K562 (cell line): ENCODE data around the gene TOM1. TPM values are rescaled to one million over a fixed set of nuclear protein-coding genes. Genes with fewer than 3 reads are reported as not detected.
A peak's percentile ranks its signal among the peaks of the same experiment; 100 is the strongest.

ENCODE experiments used
- ATAC-seq: fragments of 200-7000 bp; cut with Tn5 transposase; 3 replicates; pipeline ENCODE4 v1.9.1; 2020; ENCODE audit warnings: moderate library complexity
- BruUV-seq: library from RNA; stranded (reverse); fragments of 400-500 nt; replicated peaks from 2 replicates; lab custom pipeline; 2021; lab: Mats Ljungman, UMichigan
- CTCF ChIA-PET: fragments of 300-600 bp; formaldehyde crosslinking; extraction: SDS; loops from one replicate; lab custom pipeline; 2021; ENCODE audit warnings: low intra/inter-chr PET ratio; lab: Yijun Ruan, JAX
- POLR2A ChIA-PET: fragments of 300-600, 350-650 bp; sonication (Branson Sonifier 250); formaldehyde crosslinking; extraction: SDS; loops from one replicate; lab custom pipeline; 2021; ENCODE audit warnings: antibody characterized with exemption, inconsistent platforms; lab: Yijun Ruan, JAX
- DNase-seq, 4 experiments: peaks; one replicate each; pipeline versions ENCODE4 v3.0.0 to v3.0.0-alpha.2; 2011 to 2018; ENCODE audit warnings: low spot score in 3 of 4, mixed read lengths in 3 of 4; ENCODE audit errors: extremely low read depth in 1 of 4
- FAIRE-seq: peaks from 2 replicates; lab custom pipeline; 2011; peaks lifted over from hg19 to GRCh38; lab: Jason Lieb, UNC
- H2AFZ ChIP-seq: 2 replicates; pipeline ENCODE4 v1.6.0; 2011; ENCODE audit warnings: low read depth, low read length, control low read depth, inconsistent platforms
- H3K27ac ChIP-seq: fragments of 200-600 bp; 3 replicates; pipeline ENCODE4 v1.8.0; 2011; ENCODE audit warnings: low read depth, mild to moderate bottlenecking, control low read depth, inconsistent platforms, low read length, moderate library complexity, mixed read lengths; ENCODE audit errors: extremely low read depth
- H3K27me3 ChIP-seq, 2 experiments: fragments of 300-600 bp in 1 of 2; 2 replicates in 1 of 2; 3 replicates in 1 of 2; pipeline versions ENCODE4 v1.6.0 to v1.8.0; 2011; ENCODE audit warnings: inconsistent platforms in 2 of 2, low read length in 2 of 2, mild to moderate bottlenecking in 1 of 2, mixed read lengths in 1 of 2, moderate library complexity in 1 of 2; ENCODE audit not compliant: control insufficient read depth in 2 of 2, insufficient read depth in 2 of 2
- H3K36me3 ChIP-seq: fragments of 300-600 bp; 3 replicates; pipeline ENCODE4 v1.8.0; 2011; ENCODE audit warnings: mild to moderate bottlenecking, low read length, inconsistent platforms; ENCODE audit not compliant: control insufficient read depth, insufficient read depth
- H3K4me1 ChIP-seq, 2 experiments: fragments of 200-600 bp in 1 of 2; replicated peaks in 1 of 2; 2 replicates in 1 of 2; 3 replicates in 1 of 2; pipeline versions ENCODE4 v1.5.1 to v1.8.0; 2011; ENCODE audit warnings: inconsistent platforms in 2 of 2, low read length in 2 of 2, mild to moderate bottlenecking in 1 of 2, mixed read lengths in 1 of 2, moderate library complexity in 1 of 2; ENCODE audit not compliant: control insufficient read depth in 2 of 2, insufficient read depth in 2 of 2
- H3K4me2 ChIP-seq: 2 replicates; pipeline ENCODE4 v1.6.1; 2011; ENCODE audit warnings: low read length, control low read depth, inconsistent platforms, mixed read lengths; ENCODE audit not compliant: insufficient read depth
- H3K4me3 ChIP-seq: fragments of 200-600 bp; sonication (generic), shearing (Covaris generic); 2 replicates; pipeline ENCODE4 v1.5.1; 2016; ENCODE audit warnings: control low read depth, inconsistent platforms
- H3K79me2 ChIP-seq: fragments of 200-600 bp; 3 replicates; pipeline ENCODE4 v1.8.0; 2011; ENCODE audit warnings: low read length, inconsistent platforms; ENCODE audit not compliant: control insufficient read depth, insufficient read depth
- H3K9ac ChIP-seq, 2 experiments: 2 replicates each; pipeline versions ENCODE4 v1.6.0 to v1.6.1; 2011; ENCODE audit warnings: low read depth in 2 of 2, low read length in 2 of 2, control low read depth in 1 of 2, inconsistent platforms in 1 of 2, mild to moderate bottlenecking in 1 of 2, mixed read lengths in 1 of 2; ENCODE audit not compliant: insufficient read depth in 1 of 2
- H3K9me1 ChIP-seq: one replicate; pipeline ENCODE4 v1.6.0; 2011; ENCODE audit warnings: inconsistent platforms, mild to moderate bottlenecking, low read length, moderate library complexity; ENCODE audit not compliant: control insufficient read depth, insufficient read depth
- H3K9me3 ChIP-seq: replicated peaks from 2 replicates; pipeline ENCODE4 v1.5.1; 2011; ENCODE audit warnings: low read depth, low read length, inconsistent platforms; ENCODE audit not compliant: control insufficient read depth, insufficient read depth
- H4K20me1 ChIP-seq: replicated peaks from 2 replicates; pipeline ENCODE4 v1.6.1; 2011; ENCODE audit warnings: low read length, inconsistent platforms, mixed read lengths; ENCODE audit not compliant: control insufficient read depth, insufficient read depth
- BACH1 ChIP-seq: fragments of 200-800 bp; sonication (Bioruptor generic); IDR thresholded peaks from 2 replicates; pipeline ENCODE4 v1.6.1; 2016; ENCODE audit warnings: missing genetic modification characterization, missing compliant biosample characterization
- BCOR ChIP-seq: fragments of 450-650 bp; IDR thresholded peaks from 2 replicates; pipeline ENCODE4 v1.6.1; 2016
- E2F6 ChIP-seq, 2 experiments: IDR thresholded peaks; 2 replicates each; pipeline ENCODE4 v1.6.1; 2011; ENCODE audit warnings: borderline replicate concordance in 1 of 2, control low read depth in 1 of 2, low read depth in 1 of 2, low read length in 1 of 2, mild to moderate bottlenecking in 1 of 2, mixed read lengths in 1 of 2, moderate library complexity in 1 of 2; ENCODE audit not compliant: insufficient read depth in 1 of 2, insufficient read length in 1 of 2, poor library complexity in 1 of 2, severe bottlenecking in 1 of 2; ENCODE audit errors: extremely low read depth in 1 of 2
- FIP1L1 ChIP-seq: fragments of 200-400 bp; formaldehyde crosslinking; IDR thresholded peaks from 2 replicates; pipeline ENCODE4 v1.6.1; 2018; ENCODE audit warnings: mild to moderate bottlenecking, low read depth, low read length; ENCODE audit not compliant: poor library complexity, severe bottlenecking
- FOXJ3 ChIP-seq: sonication (generic); formaldehyde crosslinking; IDR thresholded peaks from 2 replicates; pipeline ENCODE4 v1.4.0; 2020; ENCODE audit warnings: mild to moderate bottlenecking, missing genetic modification reagents
- GABPB1 ChIP-seq: sonication (generic); formaldehyde crosslinking; IDR thresholded peaks from 2 replicates; pipeline ENCODE4 v1.8.0; 2022; ENCODE audit warnings: mild to moderate bottlenecking, missing genetic modification reagents
- HBP1 ChIP-seq: fragments of 450-650 bp; formaldehyde crosslinking; IDR thresholded peaks from 2 replicates; pipeline ENCODE4 v1.4.0; 2022; ENCODE audit warnings: missing genetic modification characterization
- MBD2 ChIP-seq: sonication (generic); IDR thresholded peaks from 2 replicates; pipeline ENCODE4 v1.6.1; 2016; ENCODE audit warnings: low read depth, borderline replicate concordance
- MECOM ChIP-seq: fragments of 250-450 bp; sonication (Bioruptor Pico); IDR thresholded peaks from 2 replicates; pipeline ENCODE4 v1.8.0; 2022; ENCODE audit warnings: inconsistent platforms
- NCOA1 ChIP-seq: fragments of 450-650 bp; IDR thresholded peaks from 2 replicates; pipeline ENCODE4 v1.6.1; 2016; ENCODE audit warnings: low read depth
- PTBP1 ChIP-seq: fragments of 200-400 bp; formaldehyde crosslinking; IDR thresholded peaks from 2 replicates; pipeline ENCODE4 v1.6.1; 2017; ENCODE audit warnings: low read depth, low read length
- SIX5 ChIP-seq, 2 experiments: IDR thresholded peaks; 2 replicates each; pipeline ENCODE4 v1.6.1; 2011; ENCODE audit warnings: low read length in 2 of 2, borderline replicate concordance in 1 of 2, low read depth in 1 of 2, mild to moderate bottlenecking in 1 of 2, moderate library complexity in 1 of 2; ENCODE audit not compliant: insufficient read depth in 1 of 2
- ZBTB49 ChIP-seq: sonication (generic); formaldehyde crosslinking; IDR thresholded peaks from 2 replicates; pipeline ENCODE4 v1.8.0; 2022; ENCODE audit warnings: missing genetic modification reagents, mild to moderate bottlenecking, borderline replicate concordance
- ZNF133 ChIP-seq: fragments of 250-450 bp; sonication (Bioruptor Pico); IDR thresholded peaks from 2 replicates; pipeline ENCODE4 v1.4.0; 2020; ENCODE audit warnings: mild to moderate bottlenecking
- ZNF224 ChIP-seq: sonication (generic); formaldehyde crosslinking; IDR thresholded peaks from 2 replicates; pipeline ENCODE4 v1.8.0; 2022; ENCODE audit warnings: mild to moderate bottlenecking, missing genetic modification reagents
- ZNF324 ChIP-seq: fragments of 250-450 bp; sonication (Bioruptor Pico); IDR thresholded peaks from 2 replicates; pipeline ENCODE4 v1.4.0; 2020; ENCODE audit warnings: mild to moderate bottlenecking
- ZNF408 ChIP-seq: fragments of 250-450 bp; sonication (Bioruptor Pico); IDR thresholded peaks from 2 replicates; pipeline ENCODE4 v1.4.0; 2020; ENCODE audit warnings: low read depth, mild to moderate bottlenecking, moderate library complexity
- ZNF431 ChIP-seq: sonication (generic); formaldehyde crosslinking; IDR thresholded peaks from 2 replicates; pipeline ENCODE4 v1.8.0; 2022; ENCODE audit warnings: mild to moderate bottlenecking, missing genetic modification reagents
- WGBS: fragments of 100-300 bp; shearing (Covaris generic); methylation state at CpG from one replicate; pipeline ENCODE4 v1.1.6; 2016; ENCODE audit warnings: low coverage, mixed read lengths; ENCODE audit not compliant: insufficient coverage; ENCODE audit errors: missing lambda C conversion rate; 5-methylcytosine and 5-hydroxymethylcytosine counted together
- in situ Hi-C: fragments of 300-500 bp; cut with MboI; formaldehyde crosslinking; loops from 4 replicates; pipeline ENCODE4 v1.15.0; 2018; ENCODE audit warnings: inconsistent platforms, mixed read lengths
- intact Hi-C: fragments of 100-400 bp; cut with micrococcal nuclease; formaldehyde crosslinking; loops from 2 replicates; pipeline ENCODE4 v1.14.2; 2022
- polyA plus RNA-seq, 8 experiments: library from polyadenylated mRNA; depleted of rRNA in 4 of 8; stranded (reverse) in 5 of 8; unstranded in 3 of 8; fragments of >200 nt; fragmentation: Nextera tagmentation in 2 of 8; fragmentation: Illumina TruSeq in 1 of 8; extraction: Ambion mirVana in 2 of 8; extraction: Trizol in 1 of 8; gene quantifications; 2 replicates each; pipeline versions ENCODE4 v1.2.1 to v1.2.3, GENCODE V29; 2011 to 2014; ENCODE audit warnings: inconsistent platforms in 1 of 8, missing spikeins in 1 of 8
- total RNA-seq, 7 experiments: library from RNA; depleted of rRNA in 6 of 7; stranded (reverse); fragments of >200 nt in 6 of 7; fragmentation: Illumina TruSeq in 2 of 7; extraction: Trizol in 2 of 7; gene quantifications; 2 replicates each; pipeline versions ENCODE4 v1.2.1 to v1.2.3, GENCODE V29; 2011 to 2021; ENCODE audit warnings: low replicate concordance in 1 of 7

TOM1 gene
- total and polyA plus RNA-seq, 9 of the 15 experiments (the other 6 are each of a cell fraction or from before 2014, with no cell fraction given): 0.64 to 20.6 (median 12.0) TPM

- ATAC-seq (peak; percentile 76), DNase-seq (peak; percentile 85 to 95 (median 87)), FAIRE-seq (peak; percentile 99)
- in situ Hi-C loops (no loop called here), intact Hi-C loops (no loop called here)
- Histone ChIP-seq H3K9me3 (no peaks in the 10 kb centered on the region), H3K36me3 (no peaks in the 10 kb centered on the region), H3K4me1 (peaks cover 20 to 32% of the 10 kb centered on the region in 2 experiments), H3K9me1 (no peaks in the 10 kb centered on the region), H2AFZ (peak overlapping the region; percentile 94), H3K79me2 (no peaks in the 10 kb centered on the region), H3K9ac (peak overlapping the region; percentile 11 to 78; a peak in 3 of 4 replicates), H3K4me3 (no peak overlapping the region; the same call in 1 of the 2 replicates), H3K27me3 (no peaks in the 10 kb centered on the region), H3K4me2 (peak overlapping the region; percentile 82), H3K27ac (peak overlapping the region; percentile 97), H4K20me1 (no peaks in the 10 kb centered on the region)
- no TSS peak for BruUV-seq
- POLR2A ChIA-PET: interaction anchor here (0.6 to 1.2 kb wide), 5 partner anchors 22 to 160 kb away, joined by 3 read pairs; no protein-coding TSS in a partner anchor
- 5% methylated on average over 12 of the region's 17 CpGs for WGBS
- CTCF ChIA-PET: no interaction called here
- no peak for TF ChIP-seq FOXJ3 (CRISPR knock-in tag)
- TF ChIP-seq HBP1 (CRISPR knock-in tag): no peak
- no peak for TF ChIP-seq ZNF224 (CRISPR knock-in tag)
- TF ChIP-seq ZBTB49 (CRISPR knock-in tag): no peak
- peak in 1 of 2 experiments; percentile 35 for TF ChIP-seq E2F6 (IDR thresholded peaks at IDR 0.05; ENCODE audit: borderline replicate concordance in 1 of 2, extremely low read depth in 1 of 2, insufficient read depth in 1 of 2, insufficient read length in 1 of 2, low read depth in 1 of 2, low read length in 1 of 2, poor library complexity in 1 of 2, severe bottlenecking in 1 of 2)
- peak; percentile 74; the same call in 1 of the 2 replicates for TF ChIP-seq NCOA1
- TF ChIP-seq ZNF431 (CRISPR knock-in tag): no peak
- TF ChIP-seq ZNF133 (CRISPR knock-in tag): no peak
- no peak for TF ChIP-seq GABPB1
- TF ChIP-seq BCOR: no peak
- TF ChIP-seq SIX5 (IDR thresholded peaks at IDR 0.05; ENCODE audit: borderline replicate concordance in 1 of 2, insufficient read depth in 1 of 2, low read depth in 1 of 2, low read length in 2 of 2): no peak
- TF ChIP-seq ZNF324: no peak
- no peak for TF ChIP-seq MECOM
- TF ChIP-seq BACH1 (tag): peak; percentile 100
- TF ChIP-seq FIP1L1: no peak
- TF ChIP-seq MBD2: peak; percentile 69
- no peak for TF ChIP-seq ZNF408 (CRISPR knock-in tag)
- no peak for TF ChIP-seq PTBP1
These were observed 77.2 kb downstream of the TOM1 start for GRCh38 chr22:35376728-35377472.
